HepG2 (cell line): ENCODE data around the gene KITLG. TPM values are rescaled to one million over a fixed set of nuclear protein-coding genes. Genes with fewer than 3 reads are reported as not detected.

Source experiments
- ATAC-seq: fragments of 200-7000 bp; cut with Tn5 transposase; 3 replicates; pipeline ENCODE4 v1.9.1; 2020; ENCODE audit warnings: mild to moderate bottlenecking, moderate library complexity
- BruUV-seq: library from RNA; stranded (reverse); fragments of 400-500 nt; replicated peaks from 2 replicates; lab custom pipeline; 2021; lab: Mats Ljungman, UMichigan
- CTCF ChIA-PET: fragments of 300-600 bp; formaldehyde crosslinking; extraction: SDS; loops from one replicate; lab custom pipeline; 2021; ENCODE audit warnings: low total read pairs, inconsistent platforms, low intra/inter-chr PET ratio; lab: Yijun Ruan, JAX
- POLR2A ChIA-PET: fragments of 350-600 bp; sonication (Branson Sonifier 250); formaldehyde crosslinking; loops from one replicate; lab custom pipeline; 2020; ENCODE audit warnings: antibody characterized with exemption, inconsistent platforms; lab: Yijun Ruan, JAX
- DNase-seq: peaks from one replicate; pipeline ENCODE4 v3.0.0-alpha.2; 2015; ENCODE audit warnings: low spot score
- FAIRE-seq: peaks from 3 replicates; lab custom pipeline; 2011; peaks lifted over from hg19 to GRCh38; lab: Jason Lieb, UNC
- H2AFZ ChIP-seq: one replicate; pipeline ENCODE4 v1.6.1; 2011; ENCODE audit warnings: low read length, inconsistent platforms
- H3K27ac ChIP-seq: fragments of 300-600 bp; 3 replicates; pipeline ENCODE4 v1.8.0; 2011; ENCODE audit warnings: mixed run types, mild to moderate bottlenecking, mixed read lengths, low read length, inconsistent platforms; ENCODE audit not compliant: insufficient read depth; ENCODE audit errors: extremely low read length
- H3K27me3 ChIP-seq, 2 experiments: fragments of 200-600 bp in 1 of 2; 2 replicates in 1 of 2; 3 replicates in 1 of 2; pipeline versions ENCODE4 v1.6.0 to v1.8.0; 2011; ENCODE audit warnings: low read length in 2 of 2, mild to moderate bottlenecking in 2 of 2, moderate library complexity in 2 of 2, inconsistent platforms in 1 of 2; ENCODE audit not compliant: insufficient read depth in 2 of 2, control insufficient read depth in 1 of 2
- H3K36me3 ChIP-seq, 2 experiments: fragments of 200-600 bp in 1 of 2; replicated peaks in 1 of 2; 2 replicates in 1 of 2; 3 replicates in 1 of 2; pipeline versions ENCODE4 v1.5.1 to v1.8.0; 2011; ENCODE audit warnings: low read length in 2 of 2, inconsistent platforms in 1 of 2; ENCODE audit not compliant: insufficient read depth in 2 of 2, control insufficient read depth in 1 of 2
- H3K4me1 ChIP-seq: 2 replicates; pipeline ENCODE4 v1.5.1; 2012; ENCODE audit warnings: low read length, inconsistent platforms; ENCODE audit not compliant: insufficient read depth
- H3K4me2 ChIP-seq: 2 replicates; pipeline ENCODE4 v1.6.0; 2011; ENCODE audit warnings: low read depth, low read length, inconsistent platforms
- H3K4me3 ChIP-seq, 3 experiments: fragments of 200-600 bp in 1 of 3; sonication (generic), shearing (Covaris generic) in 1 of 3; replicated peaks in 1 of 3; 2 replicates each; pipeline ENCODE4 v1.5.1; 2011 to 2016; ENCODE audit warnings: low read length in 3 of 3, inconsistent platforms in 2 of 3, low read depth in 2 of 3, mild to moderate bottlenecking in 2 of 3, control low read depth in 1 of 3, mixed read lengths in 1 of 3; ENCODE audit not compliant: insufficient read depth in 1 of 3
- H3K79me2 ChIP-seq: one replicate; pipeline ENCODE4 v1.6.1; 2011; ENCODE audit warnings: low read length, inconsistent platforms; ENCODE audit not compliant: insufficient read depth
- H3K9ac ChIP-seq: 2 replicates; pipeline ENCODE4 v1.6.0; 2011; ENCODE audit warnings: mild to moderate bottlenecking, low read depth, low read length, inconsistent platforms; ENCODE audit not compliant: insufficient read depth
- H3K9me3 ChIP-seq: 2 replicates; pipeline ENCODE4 v1.5.1; 2012; ENCODE audit warnings: mild to moderate bottlenecking, low read length
- H4K20me1 ChIP-seq: 2 replicates; pipeline ENCODE4 v1.6.0; 2011; ENCODE audit warnings: inconsistent platforms, mild to moderate bottlenecking, low read length, moderate library complexity; ENCODE audit not compliant: insufficient read depth
- EP300 ChIP-seq, 3 experiments: sonication (generic) in 1 of 3; formaldehyde crosslinking in 1 of 3; IDR thresholded peaks; 2 replicates each; pipeline versions ENCODE4 v1.5.1 to v1.6.1; 2011 to 2020; ENCODE audit warnings: low read depth in 2 of 3, low read length in 2 of 3, borderline replicate concordance in 1 of 3, improper control_type of control experiment in 1 of 3, mild to moderate bottlenecking in 1 of 3, missing genetic modification reagents in 1 of 3, moderate library complexity in 1 of 3
- NFRKB ChIP-seq: fragments of 450-650 bp; IDR thresholded peaks from 2 replicates; pipeline ENCODE4 v1.6.1; 2017
- ZNF274 ChIP-seq: sonication (generic); formaldehyde crosslinking; IDR thresholded peaks from 2 replicates; pipeline ENCODE4 v1.5.1; 2020; ENCODE audit warnings: mild to moderate bottlenecking, missing genetic modification reagents
- ZNF468 ChIP-seq: sonication (generic); formaldehyde crosslinking; IDR thresholded peaks from 2 replicates; pipeline ENCODE4 v1.8.0; 2022; ENCODE audit warnings: mild to moderate bottlenecking, moderate library complexity, missing genetic modification reagents
- WGBS: methylation state at CpG from one replicate; pipeline ENCODE4 v1.1.6; 2017; ENCODE audit warnings: low lambda C conversion rate; 5-methylcytosine and 5-hydroxymethylcytosine counted together
- in situ Hi-C: cut with HindIII; loops from 2 replicates; pipeline ENCODE4 v1.10.0; 2017; ENCODE audit warnings: low pct_unique_long_range_greater_than_20kb; ENCODE audit not compliant: extremely low pct_ligation_motif_present
- intact Hi-C: fragments of 100-400 bp; cut with micrococcal nuclease; formaldehyde crosslinking; loops from one replicate; pipeline ENCODE4 v1.10.0; 2022; ENCODE audit not compliant: unreplicated experiment
- polyA plus RNA-seq, 8 experiments: library from polyadenylated mRNA; depleted of rRNA in 3 of 8; stranded (reverse) in 7 of 8; unstranded in 1 of 8; fragments of >200 nt; fragmentation: Illumina TruSeq in 4 of 8; extraction: Trizol in 4 of 8; gene quantifications; 2 replicates each; pipeline versions ENCODE4 v1.2.1 to v1.2.3, GENCODE V29; 2011 to 2016; ENCODE audit warnings: low read depth in 4 of 8, missing spikeins in 1 of 8, mixed read lengths in 1 of 8; ENCODE audit not compliant: insufficient read depth in 1 of 8
- total RNA-seq, 5 experiments: library from RNA; depleted of rRNA; stranded (reverse); fragments of >200 nt; fragmentation: Illumina TruSeq; extraction: Trizol; gene quantifications; 2 replicates each; pipeline ENCODE4 v1.2.3, GENCODE V29; 2016; ENCODE audit warnings: low read depth in 1 of 5
- TF ChIP-seq, protein P1 (sequence below): sonication (generic); formaldehyde crosslinking; IDR thresholded peaks from 2 replicates; pipeline ENCODE4; 2020; ENCODE audit warnings: missing genetic modification reagents, mild to moderate bottlenecking, borderline replicate concordance
- TF ChIP-seq, protein P2 (sequence below): sonication (generic); formaldehyde crosslinking; IDR thresholded peaks from 2 replicates; pipeline ENCODE4 v1.5.0; 2020; ENCODE audit warnings: mild to moderate bottlenecking, missing genetic modification reagents
- TF ChIP-seq, protein P3 (sequence below): IDR thresholded peaks from 2 replicates; pipeline ENCODE4 v1.6.1; 2016; ENCODE audit warnings: missing biosample characterization, missing genetic modification reagents, low read depth
- TF ChIP-seq, protein P4 (sequence below): sonication (generic); formaldehyde crosslinking; IDR thresholded peaks from 2 replicates; pipeline ENCODE4 v1.4.0; 2020; ENCODE audit warnings: missing genetic modification reagents
- TF ChIP-seq, protein P5 (sequence below): sonication (generic); formaldehyde crosslinking; IDR thresholded peaks from 2 replicates; pipeline ENCODE4 v1.4.0; 2020; ENCODE audit warnings: missing genetic modification reagents, borderline replicate concordance
- TF ChIP-seq, protein P6 (sequence below): sonication (generic); formaldehyde crosslinking; IDR thresholded peaks from 2 replicates; pipeline ENCODE4 v1.5.1; 2020; ENCODE audit warnings: missing genetic modification reagents, mild to moderate bottlenecking, borderline replicate concordance
- TF ChIP-seq, protein P7 (sequence below): sonication (generic); formaldehyde crosslinking; IDR thresholded peaks from 2 replicates; pipeline ENCODE4 v1.4.0; 2020; ENCODE audit warnings: mild to moderate bottlenecking, missing genetic modification reagents

Gene KITLG
- total and polyA plus RNA-seq, 2 of the 13 experiments (the other 11 are each of a cell fraction or from before 2014, with no cell fraction given), result 0.66 to 4.3 TPM

DNA sequence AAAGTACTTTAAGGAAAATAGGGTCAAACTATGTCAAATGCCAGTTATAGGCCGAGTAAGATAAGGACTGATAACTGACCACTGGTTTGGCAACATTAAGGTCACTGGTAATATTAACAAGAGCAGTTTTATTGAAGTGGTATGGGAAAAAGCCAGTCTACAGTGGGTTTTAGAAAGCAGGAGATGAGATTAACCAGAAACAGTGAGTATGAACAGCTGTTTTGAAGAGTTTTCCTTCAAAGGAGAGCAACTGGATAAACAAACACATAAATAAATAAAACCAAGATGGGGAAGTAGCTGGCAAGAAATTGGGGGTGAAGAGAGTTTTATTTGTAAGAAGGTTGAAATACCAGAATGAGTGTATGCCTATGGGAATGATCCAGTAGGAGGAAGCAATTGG lies 30.3 kb downstream of the KITLG start:
- Histone ChIP-seq H3K27me3 (no peaks in the 10 kb centered on the region), H2AFZ (no peak overlapping the region), H3K9ac (no peak overlapping the region), H3K27ac (no peak overlapping the region), H3K4me2 (no peak overlapping the region), H3K9me3 (no peaks in the 10 kb centered on the region), H3K79me2 (no peaks in the 10 kb centered on the region), H3K4me1 (peaks cover 29% of the 10 kb centered on the region), H4K20me1 (no peaks in the 10 kb centered on the region), H3K4me3 (no peak overlapping the region), H3K36me3 (no peaks in the 10 kb centered on the region)
- DNase-seq, result no peak
- POLR2A ChIA-PET, result no interaction called here
- FAIRE-seq, result no peak
- intact Hi-C loops, result no loop called here
- 0% methylated on average over 1 of the region's 1 CpG for WGBS
- no TSS peak for BruUV-seq
- in situ Hi-C loops, result no loop called here
- CTCF ChIA-PET, result no interaction called here
- ATAC-seq, result no peak
- TF ChIP-seq, protein P1, sequence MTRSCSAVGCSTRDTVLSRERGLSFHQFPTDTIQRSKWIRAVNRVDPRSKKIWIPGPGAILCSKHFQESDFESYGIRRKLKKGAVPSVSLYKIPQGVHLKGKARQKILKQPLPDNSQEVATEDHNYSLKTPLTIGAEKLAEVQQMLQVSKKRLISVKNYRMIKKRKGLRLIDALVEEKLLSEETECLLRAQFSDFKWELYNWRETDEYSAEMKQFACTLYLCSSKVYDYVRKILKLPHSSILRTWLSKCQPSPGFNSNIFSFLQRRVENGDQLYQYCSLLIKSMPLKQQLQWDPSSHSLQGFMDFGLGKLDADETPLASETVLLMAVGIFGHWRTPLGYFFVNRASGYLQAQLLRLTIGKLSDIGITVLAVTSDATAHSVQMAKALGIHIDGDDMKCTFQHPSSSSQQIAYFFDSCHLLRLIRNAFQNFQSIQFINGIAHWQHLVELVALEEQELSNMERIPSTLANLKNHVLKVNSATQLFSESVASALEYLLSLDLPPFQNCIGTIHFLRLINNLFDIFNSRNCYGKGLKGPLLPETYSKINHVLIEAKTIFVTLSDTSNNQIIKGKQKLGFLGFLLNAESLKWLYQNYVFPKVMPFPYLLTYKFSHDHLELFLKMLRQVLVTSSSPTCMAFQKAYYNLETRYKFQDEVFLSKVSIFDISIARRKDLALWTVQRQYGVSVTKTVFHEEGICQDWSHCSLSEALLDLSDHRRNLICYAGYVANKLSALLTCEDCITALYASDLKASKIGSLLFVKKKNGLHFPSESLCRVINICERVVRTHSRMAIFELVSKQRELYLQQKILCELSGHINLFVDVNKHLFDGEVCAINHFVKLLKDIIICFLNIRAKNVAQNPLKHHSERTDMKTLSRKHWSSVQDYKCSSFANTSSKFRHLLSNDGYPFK (CRISPR knock-in tag), result no peak
- TF ChIP-seq, protein P2, sequence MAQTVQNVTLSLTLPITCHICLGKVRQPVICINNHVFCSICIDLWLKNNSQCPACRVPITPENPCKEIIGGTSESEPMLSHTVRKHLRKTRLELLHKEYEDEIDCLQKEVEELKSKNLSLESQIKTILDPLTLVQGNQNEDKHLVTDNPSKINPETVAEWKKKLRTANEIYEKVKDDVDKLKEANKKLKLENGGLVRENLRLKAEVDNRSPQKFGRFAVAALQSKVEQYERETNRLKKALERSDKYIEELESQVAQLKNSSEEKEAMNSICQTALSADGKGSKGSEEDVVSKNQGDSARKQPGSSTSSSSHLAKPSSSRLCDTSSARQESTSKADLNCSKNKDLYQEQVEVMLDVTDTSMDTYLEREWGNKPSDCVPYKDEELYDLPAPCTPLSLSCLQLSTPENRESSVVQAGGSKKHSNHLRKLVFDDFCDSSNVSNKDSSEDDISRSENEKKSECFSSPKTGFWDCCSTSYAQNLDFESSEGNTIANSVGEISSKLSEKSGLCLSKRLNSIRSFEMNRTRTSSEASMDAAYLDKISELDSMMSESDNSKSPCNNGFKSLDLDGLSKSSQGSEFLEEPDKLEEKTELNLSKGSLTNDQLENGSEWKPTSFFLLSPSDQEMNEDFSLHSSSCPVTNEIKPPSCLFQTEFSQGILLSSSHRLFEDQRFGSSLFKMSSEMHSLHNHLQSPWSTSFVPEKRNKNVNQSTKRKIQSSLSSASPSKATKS (CRISPR knock-in tag), result no peak
- no peak for TF ChIP-seq ZNF468 (CRISPR knock-in tag)
- no peak for TF ChIP-seq EP300 (IDR thresholded peaks at IDR 0.05; ENCODE audit: low read depth in 2 of 2, low read length in 2 of 2)
- no peak for TF ChIP-seq EP300 (CRISPR knock-in tag; IDR thresholded peaks at IDR 0.05; ENCODE audit: borderline replicate concordance)
- no peak for TF ChIP-seq NFRKB
- TF ChIP-seq, protein P3, sequence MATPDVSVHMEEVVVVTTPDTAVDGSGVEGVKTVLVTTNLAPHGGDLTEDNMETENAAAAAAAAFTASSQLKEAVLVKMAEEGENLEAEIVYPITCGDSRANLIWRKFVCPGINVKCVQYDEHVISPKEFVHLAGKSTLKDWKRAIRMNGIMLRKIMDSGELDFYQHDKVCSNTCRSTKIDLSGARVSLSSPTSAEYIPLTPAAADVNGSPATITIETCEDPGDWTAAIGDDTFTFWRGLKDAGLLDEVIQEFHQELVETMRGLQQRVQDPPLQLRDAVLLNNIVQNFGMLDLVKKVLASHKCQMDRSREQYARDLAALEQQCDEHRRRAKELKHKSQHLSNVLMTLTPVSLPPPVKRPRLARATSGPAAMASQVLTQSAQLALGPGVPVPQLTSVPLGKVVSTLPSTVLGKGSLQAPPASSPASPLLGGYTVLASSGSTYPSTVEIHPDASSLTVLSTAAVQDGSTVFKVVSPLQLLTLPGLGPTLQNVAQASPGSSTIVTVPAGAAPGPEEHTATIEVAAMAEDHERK (CRISPR knock-in tag), result no peak
- TF ChIP-seq, protein P4, sequence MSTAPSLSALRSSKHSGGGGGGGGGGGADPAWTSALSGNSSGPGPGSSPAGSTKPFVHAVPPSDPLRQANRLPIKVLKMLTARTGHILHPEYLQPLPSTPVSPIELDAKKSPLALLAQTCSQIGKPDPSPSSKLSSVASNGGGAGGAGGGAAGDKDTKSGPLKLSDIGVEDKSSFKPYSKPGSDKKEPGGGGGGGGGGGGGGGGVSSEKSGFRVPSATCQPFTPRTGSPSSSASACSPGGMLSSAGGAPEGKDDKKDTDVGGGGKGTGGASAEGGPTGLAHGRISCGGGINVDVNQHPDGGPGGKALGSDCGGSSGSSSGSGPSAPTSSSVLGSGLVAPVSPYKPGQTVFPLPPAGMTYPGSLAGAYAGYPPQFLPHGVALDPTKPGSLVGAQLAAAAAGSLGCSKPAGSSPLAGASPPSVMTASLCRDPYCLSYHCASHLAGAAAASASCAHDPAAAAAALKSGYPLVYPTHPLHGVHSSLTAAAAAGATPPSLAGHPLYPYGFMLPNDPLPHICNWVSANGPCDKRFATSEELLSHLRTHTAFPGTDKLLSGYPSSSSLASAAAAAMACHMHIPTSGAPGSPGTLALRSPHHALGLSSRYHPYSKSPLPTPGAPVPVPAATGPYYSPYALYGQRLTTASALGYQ (CRISPR knock-in tag), result no peak
- TF ChIP-seq, protein P5, sequence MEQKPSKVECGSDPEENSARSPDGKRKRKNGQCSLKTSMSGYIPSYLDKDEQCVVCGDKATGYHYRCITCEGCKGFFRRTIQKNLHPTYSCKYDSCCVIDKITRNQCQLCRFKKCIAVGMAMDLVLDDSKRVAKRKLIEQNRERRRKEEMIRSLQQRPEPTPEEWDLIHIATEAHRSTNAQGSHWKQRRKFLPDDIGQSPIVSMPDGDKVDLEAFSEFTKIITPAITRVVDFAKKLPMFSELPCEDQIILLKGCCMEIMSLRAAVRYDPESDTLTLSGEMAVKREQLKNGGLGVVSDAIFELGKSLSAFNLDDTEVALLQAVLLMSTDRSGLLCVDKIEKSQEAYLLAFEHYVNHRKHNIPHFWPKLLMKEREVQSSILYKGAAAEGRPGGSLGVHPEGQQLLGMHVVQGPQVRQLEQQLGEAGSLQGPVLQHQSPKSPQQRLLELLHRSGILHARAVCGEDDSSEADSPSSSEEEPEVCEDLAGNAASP (CRISPR knock-in tag), result no peak
- TF ChIP-seq ZNF274, result no peak
- TF ChIP-seq, protein P6, sequence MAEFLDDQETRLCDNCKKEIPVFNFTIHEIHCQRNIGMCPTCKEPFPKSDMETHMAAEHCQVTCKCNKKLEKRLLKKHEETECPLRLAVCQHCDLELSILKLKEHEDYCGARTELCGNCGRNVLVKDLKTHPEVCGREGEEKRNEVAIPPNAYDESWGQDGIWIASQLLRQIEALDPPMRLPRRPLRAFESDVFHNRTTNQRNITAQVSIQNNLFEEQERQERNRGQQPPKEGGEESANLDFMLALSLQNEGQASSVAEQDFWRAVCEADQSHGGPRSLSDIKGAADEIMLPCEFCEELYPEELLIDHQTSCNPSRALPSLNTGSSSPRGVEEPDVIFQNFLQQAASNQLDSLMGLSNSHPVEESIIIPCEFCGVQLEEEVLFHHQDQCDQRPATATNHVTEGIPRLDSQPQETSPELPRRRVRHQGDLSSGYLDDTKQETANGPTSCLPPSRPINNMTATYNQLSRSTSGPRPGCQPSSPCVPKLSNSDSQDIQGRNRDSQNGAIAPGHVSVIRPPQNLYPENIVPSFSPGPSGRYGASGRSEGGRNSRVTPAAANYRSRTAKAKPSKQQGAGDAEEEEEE (CRISPR knock-in tag), result no peak
- TF ChIP-seq, protein P7, sequence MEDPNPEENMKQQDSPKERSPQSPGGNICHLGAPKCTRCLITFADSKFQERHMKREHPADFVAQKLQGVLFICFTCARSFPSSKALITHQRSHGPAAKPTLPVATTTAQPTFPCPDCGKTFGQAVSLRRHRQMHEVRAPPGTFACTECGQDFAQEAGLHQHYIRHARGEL, result no peak
